Activated naive CD8-positive, alpha-beta T cell treated with anti-CD3 and anti-CD28 coated beads for 36 hours (primary cell): Measurements from ENCODE around the gene ITPRID2. TPM values are rescaled to one million over a fixed set of nuclear protein-coding genes. Genes with fewer than 3 reads are reported as not detected.
"Not testable (repeated sequence)": the region's sequence is repeated elsewhere in the genome, so short reads cannot be mapped to it uniquely, and the experiment has no call there.

Source experiments
- DNase-seq: peaks from one replicate; pipeline ENCODE4 v3.0.0; 2021
- H3K27ac Mint-ChIP-seq: one replicate; pipeline ENCODE4 v1.8.0; 2022; ENCODE audit warnings: mild to moderate bottlenecking, moderate library complexity, mixed read lengths
- H3K27me3 Mint-ChIP-seq: one replicate; pipeline ENCODE4 v1.8.0; 2022; ENCODE audit warnings: mild to moderate bottlenecking, mixed read lengths
- H3K36me3 Mint-ChIP-seq: one replicate; pipeline ENCODE4 v1.8.0; 2021; ENCODE audit warnings: mild to moderate bottlenecking, mixed read lengths
- H3K4me1 Mint-ChIP-seq: one replicate; pipeline ENCODE4 v1.8.0; 2021; ENCODE audit warnings: mixed read lengths
- H3K4me3 Mint-ChIP-seq: one replicate; pipeline ENCODE4 v1.8.0; 2022; ENCODE audit warnings: mild to moderate bottlenecking, moderate library complexity, mixed read lengths
- H3K9me3 Mint-ChIP-seq: one replicate; pipeline ENCODE4 v1.8.0; 2022; ENCODE audit warnings: mixed read lengths
- total RNA-seq, 2 experiments: library from RNA; stranded (reverse); gene quantifications; one replicate each; pipeline ENCODE4 v1.2.3, GENCODE V29; 2021

The ITPRID2 gene
- total RNA-seq, 2 experiments from 2014 or later: 47.2 to 49.4 TPM

DNA sequence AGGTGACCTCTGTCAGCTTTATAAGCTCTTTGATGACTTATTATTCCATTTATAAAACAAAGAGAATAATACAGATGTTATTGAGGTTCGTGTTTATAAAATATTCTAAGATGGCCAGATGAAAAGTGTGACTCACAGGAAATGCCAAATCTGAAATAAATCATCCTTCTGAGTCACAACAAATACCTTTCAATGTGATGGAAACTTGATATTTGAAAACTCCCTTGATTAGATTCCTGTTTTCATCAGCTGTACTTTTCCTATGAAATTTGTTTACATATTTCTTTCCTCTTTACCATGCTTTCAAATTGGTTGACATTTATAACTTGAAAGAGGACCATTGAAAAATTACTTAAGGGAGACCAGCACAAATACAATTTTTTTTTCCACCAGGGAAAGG lies 63.5 kb downstream of the ITPRID2 start:
- H3K9me3 Mint-ChIP-seq: no peaks in the 10 kb centered on the region
- no peaks in the 10 kb centered on the region for H3K36me3 Mint-ChIP-seq
- H3K27ac Mint-ChIP-seq: no peak overlapping the region
- peaks cover 8% of the 10 kb centered on the region for H3K4me1 Mint-ChIP-seq
- H3K27me3 Mint-ChIP-seq: peaks cover 14% of the 10 kb centered on the region
- no peak for DNase-seq
- no peak overlapping the region for H3K4me3 Mint-ChIP-seq

DNA sequence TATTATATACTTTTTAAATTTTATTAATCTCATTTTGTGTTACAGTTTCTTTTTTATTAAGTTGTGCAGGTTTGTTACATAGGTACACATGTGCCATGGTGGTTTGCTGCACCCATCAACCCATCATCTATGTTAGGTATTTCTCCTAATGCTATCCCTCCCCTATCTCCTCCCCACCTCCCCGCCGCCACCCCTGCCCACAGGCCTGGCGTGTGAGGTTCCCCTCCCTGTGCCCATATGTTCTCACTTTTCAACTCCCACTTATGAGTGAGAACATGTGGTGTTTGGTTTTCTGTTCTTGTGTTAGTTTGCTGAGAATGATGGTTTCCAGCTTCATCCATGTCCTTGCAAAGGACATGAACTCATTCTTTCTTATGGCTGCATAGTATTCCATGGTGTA lies 64.3 kb downstream of the ITPRID2 start:
- H3K27ac Mint-ChIP-seq, H3K4me3 Mint-ChIP-seq, H3K36me3 Mint-ChIP-seq, H3K9me3 Mint-ChIP-seq, H3K4me1 Mint-ChIP-seq, DNase-seq: not testable (repeated sequence)
- H3K27me3 Mint-ChIP-seq: peaks cover 14% of the 10 kb centered on the region

DNA sequence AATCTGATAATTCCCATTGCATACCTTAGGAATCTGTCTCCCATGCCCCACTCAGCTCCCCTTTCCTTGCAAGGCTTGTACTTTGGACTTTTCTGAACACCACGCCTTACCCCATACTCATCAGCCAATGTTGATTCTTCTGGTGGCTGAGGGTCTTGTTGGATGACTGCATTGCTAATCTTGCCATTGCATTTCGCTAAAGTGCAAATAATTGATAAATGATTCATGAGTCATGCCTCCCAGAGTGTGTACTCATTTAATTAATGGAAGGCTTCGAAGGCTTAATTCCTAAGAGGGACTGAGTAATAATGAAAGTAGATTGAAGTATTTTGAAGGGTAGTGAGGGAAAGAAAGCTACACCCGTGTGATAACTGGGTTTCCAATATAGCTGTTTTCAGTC lies 66.1 kb downstream of the ITPRID2 start:
- no peak overlapping the region for H3K4me3 Mint-ChIP-seq
- no peaks in the 10 kb centered on the region for H3K36me3 Mint-ChIP-seq
- H3K27ac Mint-ChIP-seq: no peak overlapping the region

DNA sequence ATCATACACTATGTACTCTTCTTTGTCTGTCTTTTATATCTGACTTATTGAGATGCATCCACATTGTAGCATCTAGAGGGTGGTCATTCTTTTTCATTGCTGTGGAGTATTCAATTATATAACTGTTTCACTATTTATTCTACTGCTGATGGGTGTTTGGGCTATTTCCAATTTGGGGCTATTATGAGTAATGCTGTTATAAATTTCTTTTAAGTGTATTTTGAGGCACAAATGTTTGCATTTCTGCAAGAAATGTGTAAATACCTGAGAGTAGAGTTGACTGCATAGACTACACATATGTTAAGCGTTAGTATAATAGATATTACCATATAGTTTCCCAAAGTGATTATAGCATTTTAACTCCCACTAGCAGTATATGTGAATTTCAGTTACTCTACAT lies 67.2 kb downstream of the ITPRID2 start:
- Mint-ChIP-seq H3K4me3 (no peak overlapping the region), H3K4me1 (peaks cover 6% of the 10 kb centered on the region), H3K27me3 (peaks cover 8% of the 10 kb centered on the region), H3K27ac (no peak overlapping the region), H3K36me3 (no peaks in the 10 kb centered on the region), H3K9me3 (no peaks in the 10 kb centered on the region)
- DNase-seq: no peak

More for the DNA sequence above, 66.1 kb downstream of the ITPRID2 start:
- Mint-ChIP-seq H3K4me1 (peaks cover 8% of the 10 kb centered on the region), H3K27me3 (peaks cover 8% of the 10 kb centered on the region), H3K9me3 (no peaks in the 10 kb centered on the region)
- no peak for DNase-seq

DNA sequence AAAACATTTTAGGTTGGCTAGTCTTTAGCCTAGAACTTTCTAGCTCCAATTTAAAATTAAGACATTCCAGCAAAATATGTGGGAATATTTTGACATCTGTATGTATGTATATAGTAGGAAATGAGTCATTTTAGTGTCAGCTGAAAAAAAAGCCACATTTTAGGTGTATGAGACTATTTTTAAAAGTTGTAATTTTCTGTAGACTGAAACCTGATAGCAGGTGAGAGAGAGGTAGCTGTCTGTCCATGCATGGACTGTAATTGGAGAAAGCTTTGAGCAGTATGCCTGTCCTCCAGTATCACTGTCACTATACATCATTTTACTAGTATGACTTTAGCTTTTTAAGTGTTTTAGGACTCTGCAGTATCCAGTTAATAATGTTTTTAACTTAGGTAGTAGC lies 68.0 kb downstream of the ITPRID2 start:
- Mint-ChIP-seq H3K36me3 (no peaks in the 10 kb centered on the region), H3K9me3 (no peaks in the 10 kb centered on the region), H3K4me1 (peaks cover 5% of the 10 kb centered on the region), H3K4me3 (no peak overlapping the region), H3K27me3 (peaks cover 8% of the 10 kb centered on the region), H3K27ac (no peak overlapping the region)
- no peak for DNase-seq

DNA sequence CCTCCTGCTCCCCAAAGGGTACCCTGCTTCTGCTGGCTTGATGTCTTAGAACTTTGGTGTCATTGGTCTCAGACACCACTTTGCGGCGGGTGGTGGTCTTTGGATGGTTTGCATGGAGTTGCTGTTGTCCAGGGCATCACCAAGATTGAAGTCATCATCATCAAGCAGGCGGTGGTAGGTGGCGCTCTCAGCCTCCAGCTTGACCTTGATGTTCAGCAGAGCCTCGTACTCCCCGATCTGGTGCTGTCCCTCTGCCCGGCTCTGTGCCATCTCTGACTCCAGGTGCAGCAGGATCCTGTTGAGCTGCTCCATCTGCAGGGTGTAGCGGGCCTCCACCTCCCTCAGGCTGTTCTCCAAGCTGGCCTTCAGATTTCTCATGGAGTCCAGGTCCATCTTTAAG lies 69.6 kb downstream of the ITPRID2 start:
- H3K4me1 Mint-ChIP-seq, H3K4me3 Mint-ChIP-seq, H3K27me3 Mint-ChIP-seq, H3K36me3 Mint-ChIP-seq, DNase-seq, H3K9me3 Mint-ChIP-seq, H3K27ac Mint-ChIP-seq: not testable (repeated sequence)

DNA sequence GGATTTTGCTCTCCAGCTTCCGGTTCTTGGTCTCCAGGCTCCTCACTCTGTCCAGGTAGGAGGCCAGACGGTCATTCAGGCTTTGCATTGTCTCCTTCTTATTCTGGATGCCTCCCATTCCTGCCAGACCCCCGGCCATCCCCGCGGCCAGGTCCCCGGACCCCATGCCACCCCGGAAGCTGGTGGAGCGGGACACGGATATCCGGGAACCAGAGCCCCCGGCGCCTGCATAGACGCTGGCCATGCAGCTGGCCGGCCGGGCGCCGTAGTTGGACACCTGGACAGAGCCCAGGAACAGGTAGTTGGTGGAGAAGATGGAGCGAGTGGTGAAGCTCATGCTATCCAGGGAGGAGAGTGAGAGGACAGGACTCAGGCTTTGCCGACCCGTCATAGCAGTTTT lies 70.6 kb downstream of the ITPRID2 start:
- DNase-seq: no peak
- peaks cover 3% of the 10 kb centered on the region for H3K4me1 Mint-ChIP-seq
- no peaks in the 10 kb centered on the region for H3K36me3 Mint-ChIP-seq
- no peak overlapping the region for H3K4me3 Mint-ChIP-seq
- H3K27me3 Mint-ChIP-seq: peaks cover 5% of the 10 kb centered on the region
- peaks cover 8% of the 10 kb centered on the region for H3K9me3 Mint-ChIP-seq
- no peak overlapping the region for H3K27ac Mint-ChIP-seq

DNA sequence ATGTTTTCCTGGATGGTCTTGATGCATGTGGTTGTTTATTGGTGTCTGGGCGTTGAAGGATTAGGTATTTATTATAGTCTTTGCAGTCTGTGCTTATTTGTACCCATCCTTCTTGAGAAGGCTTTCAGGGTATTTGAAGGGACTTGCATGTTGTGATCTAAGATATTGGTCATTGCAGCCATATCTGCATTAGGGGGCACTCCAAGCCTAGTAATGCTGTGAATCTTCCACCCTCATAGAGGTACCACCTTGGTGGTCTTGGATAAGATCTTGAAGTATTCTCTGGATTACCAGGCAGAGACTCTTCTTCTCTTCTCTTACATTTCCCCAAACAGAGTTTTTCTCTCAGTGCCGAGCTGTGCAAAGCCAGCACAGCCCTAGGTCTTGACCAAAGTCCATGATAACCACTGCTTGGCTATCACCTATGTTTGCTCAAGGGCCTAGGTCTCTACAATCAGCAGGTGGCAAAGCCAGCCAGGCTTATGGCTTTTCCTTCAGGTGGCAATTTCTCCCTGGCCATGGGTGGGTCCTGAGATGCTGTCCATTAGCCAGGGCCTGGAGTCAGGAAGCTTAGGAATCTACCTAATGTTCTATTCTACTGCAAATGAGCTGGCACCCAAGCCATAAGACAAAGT lies 78.7 kb downstream of the ITPRID2 start:
- Mint-ChIP-seq H3K27ac (no peak overlapping the region), H3K36me3 (no peaks in the 10 kb centered on the region), H3K4me1 (no peaks in the 10 kb centered on the region), H3K27me3 (peaks cover 23% of the 10 kb centered on the region), H3K9me3 (peaks cover 8% of the 10 kb centered on the region), H3K4me3 (no peak overlapping the region)
- no peak for DNase-seq

DNA sequence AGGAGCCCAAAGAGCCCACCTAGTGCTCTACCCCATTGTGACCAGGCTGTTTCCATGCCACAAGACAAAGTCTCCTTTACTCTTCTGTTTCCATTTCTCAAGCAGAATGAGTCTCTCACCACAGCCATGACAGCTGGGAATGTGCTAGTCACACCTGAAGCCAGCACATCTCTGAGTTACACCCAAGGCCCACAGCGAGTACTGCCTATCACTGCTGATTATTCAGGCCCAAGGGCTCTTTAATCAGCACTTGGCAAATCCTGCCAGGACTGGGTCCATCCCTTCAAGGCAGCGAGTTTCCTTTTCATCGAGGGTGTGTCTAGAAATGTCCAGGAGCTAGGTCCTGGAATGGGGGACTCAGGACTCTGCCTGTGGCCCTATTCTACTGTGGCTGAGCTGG lies 79.5 kb downstream of the ITPRID2 start:
- Mint-ChIP-seq H3K9me3 (peaks cover 5% of the 10 kb centered on the region), H3K4me1 (no peaks in the 10 kb centered on the region), H3K27ac (no peak overlapping the region), H3K4me3 (no peak overlapping the region), H3K36me3 (no peaks in the 10 kb centered on the region), H3K27me3 (peaks cover 23% of the 10 kb centered on the region)
- DNase-seq: no peak

DNA sequence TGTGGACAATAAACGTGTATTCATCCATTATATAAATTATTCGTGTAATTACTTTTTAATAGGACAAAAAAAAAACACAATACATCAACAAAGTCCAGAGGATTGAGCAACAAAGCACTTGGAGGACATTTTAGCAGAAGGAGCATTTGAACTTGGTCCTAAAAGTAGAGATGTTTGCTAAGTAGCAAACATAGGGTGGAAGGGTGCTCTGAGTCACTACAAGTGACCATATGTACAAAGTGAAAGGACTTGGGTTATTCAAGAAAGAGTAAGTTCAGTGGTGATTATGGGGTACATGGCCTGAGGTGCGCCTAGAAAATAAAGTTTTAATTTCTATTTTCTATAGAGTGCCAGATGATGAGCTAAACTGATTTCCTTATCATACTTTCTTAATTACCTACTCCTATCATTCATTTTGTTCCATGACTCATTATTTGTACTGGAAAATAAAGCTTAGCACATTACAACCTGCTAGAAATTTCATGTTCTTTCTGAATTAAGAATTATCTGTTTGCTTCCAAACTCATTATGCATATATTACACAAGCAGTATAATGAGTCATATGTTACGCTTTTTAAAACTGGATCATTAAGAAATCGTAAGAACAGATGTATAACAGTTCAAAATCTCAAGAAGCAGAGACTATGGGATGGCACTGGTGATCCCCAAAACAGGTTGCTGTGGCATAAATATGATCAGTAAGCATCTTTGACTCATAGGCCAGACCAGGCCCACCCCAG lies 81.1 kb downstream of the ITPRID2 start:
- H3K4me3 Mint-ChIP-seq: no peak overlapping the region
- no peaks in the 10 kb centered on the region for H3K36me3 Mint-ChIP-seq
- no peak for DNase-seq
- peaks cover 23% of the 10 kb centered on the region for H3K27me3 Mint-ChIP-seq
- H3K27ac Mint-ChIP-seq: no peak overlapping the region
- H3K9me3 Mint-ChIP-seq: peaks cover 2% of the 10 kb centered on the region
- H3K4me1 Mint-ChIP-seq: no peaks in the 10 kb centered on the region

DNA sequence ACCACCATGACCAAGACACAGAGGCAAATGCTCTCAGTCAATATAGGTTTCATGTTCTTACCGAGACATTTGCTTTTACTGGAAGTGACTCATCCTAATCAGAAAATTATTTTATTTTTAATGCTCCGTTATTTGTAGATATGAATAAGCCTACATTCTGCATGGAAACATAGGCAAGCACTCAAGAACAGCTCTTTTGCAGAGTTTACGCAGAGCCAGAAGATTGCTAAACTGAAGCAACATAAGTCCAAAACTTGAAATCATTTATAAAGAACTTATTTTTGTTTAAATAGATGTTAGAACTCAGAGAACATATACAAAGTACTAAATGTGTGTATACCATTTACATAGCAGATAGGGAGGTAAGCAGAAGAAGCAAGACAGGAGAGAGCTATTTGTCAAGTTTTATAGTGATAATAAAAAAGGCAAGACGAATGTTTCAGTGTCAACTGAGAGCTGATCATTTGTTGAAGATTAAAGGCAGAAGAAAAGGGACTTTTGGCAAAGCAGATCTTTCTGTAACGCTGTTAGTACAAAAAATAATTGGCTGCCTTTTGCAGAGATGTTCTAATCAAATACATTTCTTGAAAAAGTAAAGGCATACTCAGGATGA lies 81.7 kb downstream of the ITPRID2 start:
- Mint-ChIP-seq H3K27ac (no peak overlapping the region), H3K36me3 (no peaks in the 10 kb centered on the region), H3K27me3 (peaks cover 17% of the 10 kb centered on the region), H3K4me1 (peaks cover 4% of the 10 kb centered on the region), H3K9me3 (peaks cover 2% of the 10 kb centered on the region), H3K4me3 (no peak overlapping the region)
- DNase-seq: no peak

DNA sequence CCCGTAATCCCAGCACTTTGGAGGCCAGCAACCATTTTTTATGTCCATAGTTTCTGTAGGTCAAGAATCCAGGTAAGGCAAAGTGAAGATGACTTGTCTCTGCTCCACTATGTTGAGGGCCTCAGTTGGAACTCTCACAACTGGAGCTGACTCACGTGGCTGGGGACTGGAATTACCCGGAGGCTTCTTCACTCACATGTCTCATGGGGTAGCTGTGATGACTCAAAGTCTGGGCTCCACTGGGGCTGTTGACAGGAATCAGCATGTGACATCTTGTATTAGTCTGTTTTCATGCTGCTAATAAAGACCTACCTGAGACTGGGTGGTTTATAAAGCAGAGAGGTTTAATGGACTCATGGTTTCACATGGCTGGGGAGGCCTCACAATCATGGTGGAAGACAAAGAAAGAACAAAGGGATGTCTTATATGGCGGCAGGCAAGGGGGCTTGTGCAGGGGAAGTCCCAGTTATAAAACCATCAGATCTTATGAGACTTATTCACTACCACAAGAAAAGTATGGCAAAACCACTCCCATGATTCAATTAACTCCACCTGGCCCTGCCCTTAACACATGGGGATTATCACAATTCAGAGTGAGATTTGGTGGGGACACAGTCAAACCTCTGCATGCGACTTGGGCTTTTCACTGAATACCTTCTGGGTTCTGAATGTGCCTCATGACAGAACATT lies 86.3 kb downstream of the ITPRID2 start:
- peak; percentile 24 for DNase-seq
- Mint-ChIP-seq H3K27ac (peak overlapping the region; percentile 68), H3K9me3 (no peaks in the 10 kb centered on the region), H3K36me3 (no peaks in the 10 kb centered on the region), H3K27me3 (no peaks in the 10 kb centered on the region), H3K4me1 (peaks cover 7% of the 10 kb centered on the region), H3K4me3 (no peak overlapping the region)

DNA sequence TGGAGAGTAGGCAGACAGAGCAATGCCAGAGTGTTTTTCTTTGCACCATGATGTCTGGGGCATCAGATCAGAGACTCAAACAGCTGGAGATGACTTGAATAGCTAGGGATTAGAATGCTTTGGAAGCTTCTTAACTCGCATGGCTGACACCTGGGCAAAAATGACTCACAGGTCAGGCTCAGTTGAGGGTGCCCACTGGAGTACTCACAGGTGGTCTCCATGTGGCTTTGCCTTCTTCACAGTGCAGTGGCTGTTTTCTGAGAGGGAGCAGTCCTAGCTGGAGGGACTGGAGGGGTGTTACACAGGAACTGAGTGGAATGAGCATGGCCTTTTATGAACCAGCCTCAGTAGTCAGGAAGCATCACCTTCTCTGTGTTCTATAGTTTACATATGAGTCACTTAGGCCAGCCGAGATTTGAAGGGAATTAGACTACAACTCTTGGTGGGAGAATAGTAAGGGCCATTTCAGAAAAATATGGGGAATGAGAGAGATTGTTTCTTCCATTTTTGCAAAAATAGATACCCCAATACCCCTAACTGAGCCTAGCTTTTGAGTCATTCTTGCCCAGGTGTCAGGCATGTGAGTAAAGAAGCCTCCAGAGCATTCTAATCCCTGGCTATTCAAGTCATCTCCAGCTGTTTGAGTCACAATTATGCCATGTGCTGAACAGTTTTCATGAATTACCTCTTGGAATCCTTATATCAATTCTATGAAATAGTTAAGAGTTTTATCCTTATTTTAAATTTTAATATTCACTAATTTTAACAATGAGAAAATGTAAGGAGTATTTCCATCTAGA lies 87.0 kb downstream of the ITPRID2 start:
- DNase-seq: no peak
- no peaks in the 10 kb centered on the region for H3K36me3 Mint-ChIP-seq
- peaks cover 7% of the 10 kb centered on the region for H3K4me1 Mint-ChIP-seq
- H3K27me3 Mint-ChIP-seq: no peaks in the 10 kb centered on the region
- no peaks in the 10 kb centered on the region for H3K9me3 Mint-ChIP-seq
- peak overlapping the region; percentile 16 for H3K27ac Mint-ChIP-seq
- no peak overlapping the region for H3K4me3 Mint-ChIP-seq
